AG09309 (cell line): ENCODE results near the gene RBMS3.

Experiments used
- DNase-seq: peaks from one replicate; pipeline ENCODE4 v3.0.0-alpha.2; 2010; ENCODE audit warnings: low read depth
- H3K4me3 ChIP-seq: 2 replicates; pipeline ENCODE4 v1.5.1; 2011; ENCODE audit warnings: mild to moderate bottlenecking, low read depth, low read length, moderate library complexity; ENCODE audit not compliant: control insufficient read depth
- TF ChIP-seq, protein P1 (sequence below): IDR thresholded peaks from 2 replicates; pipeline ENCODE4 v1.5.1; 2011; ENCODE audit warnings: mild to moderate bottlenecking, low read depth, low read length, inconsistent platforms; ENCODE audit not compliant: insufficient read depth, control insufficient read depth; ENCODE audit errors: missing control alignments

The RBMS3 gene

DNA sequence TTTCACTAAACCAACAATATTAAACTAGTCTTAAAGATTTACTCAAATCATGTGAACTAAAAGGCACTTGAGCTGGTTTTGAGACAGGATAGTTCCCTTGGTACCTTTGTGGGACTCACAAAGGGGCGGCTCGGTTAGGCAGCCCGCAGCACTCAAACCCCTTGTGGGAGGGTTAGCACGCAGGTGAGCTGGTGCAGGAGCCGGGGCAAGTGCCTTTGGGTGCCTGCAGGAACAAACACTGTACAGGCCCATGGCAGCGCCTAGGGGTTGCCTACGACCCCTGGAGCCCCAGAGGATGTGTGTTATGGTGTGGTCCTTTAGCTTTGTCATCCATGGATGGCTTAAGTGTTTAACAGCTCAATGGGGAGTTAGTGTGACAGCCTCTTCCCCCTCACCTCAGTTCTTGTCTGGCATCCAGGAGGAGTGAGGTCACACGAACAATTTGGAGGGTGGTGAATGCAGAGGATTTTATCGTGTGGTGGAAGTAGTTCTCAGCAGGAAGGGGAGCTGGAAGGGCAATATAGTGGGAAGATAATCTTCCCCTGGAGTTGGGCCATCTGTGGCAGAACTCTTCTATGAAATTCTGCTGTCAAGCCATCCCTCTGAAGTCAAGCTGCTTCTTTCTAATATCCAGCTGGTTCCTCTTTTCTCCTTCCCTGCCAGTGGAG, 470.9 kb downstream of the RBMS3 start:
- TF ChIP-seq, protein P1, sequence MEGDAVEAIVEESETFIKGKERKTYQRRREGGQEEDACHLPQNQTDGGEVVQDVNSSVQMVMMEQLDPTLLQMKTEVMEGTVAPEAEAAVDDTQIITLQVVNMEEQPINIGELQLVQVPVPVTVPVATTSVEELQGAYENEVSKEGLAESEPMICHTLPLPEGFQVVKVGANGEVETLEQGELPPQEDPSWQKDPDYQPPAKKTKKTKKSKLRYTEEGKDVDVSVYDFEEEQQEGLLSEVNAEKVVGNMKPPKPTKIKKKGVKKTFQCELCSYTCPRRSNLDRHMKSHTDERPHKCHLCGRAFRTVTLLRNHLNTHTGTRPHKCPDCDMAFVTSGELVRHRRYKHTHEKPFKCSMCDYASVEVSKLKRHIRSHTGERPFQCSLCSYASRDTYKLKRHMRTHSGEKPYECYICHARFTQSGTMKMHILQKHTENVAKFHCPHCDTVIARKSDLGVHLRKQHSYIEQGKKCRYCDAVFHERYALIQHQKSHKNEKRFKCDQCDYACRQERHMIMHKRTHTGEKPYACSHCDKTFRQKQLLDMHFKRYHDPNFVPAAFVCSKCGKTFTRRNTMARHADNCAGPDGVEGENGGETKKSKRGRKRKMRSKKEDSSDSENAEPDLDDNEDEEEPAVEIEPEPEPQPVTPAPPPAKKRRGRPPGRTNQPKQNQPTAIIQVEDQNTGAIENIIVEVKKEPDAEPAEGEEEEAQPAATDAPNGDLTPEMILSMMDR = no peak
- DNase-seq = no peak
- no peak overlapping the region for H3K4me3 ChIP-seq

DNA sequence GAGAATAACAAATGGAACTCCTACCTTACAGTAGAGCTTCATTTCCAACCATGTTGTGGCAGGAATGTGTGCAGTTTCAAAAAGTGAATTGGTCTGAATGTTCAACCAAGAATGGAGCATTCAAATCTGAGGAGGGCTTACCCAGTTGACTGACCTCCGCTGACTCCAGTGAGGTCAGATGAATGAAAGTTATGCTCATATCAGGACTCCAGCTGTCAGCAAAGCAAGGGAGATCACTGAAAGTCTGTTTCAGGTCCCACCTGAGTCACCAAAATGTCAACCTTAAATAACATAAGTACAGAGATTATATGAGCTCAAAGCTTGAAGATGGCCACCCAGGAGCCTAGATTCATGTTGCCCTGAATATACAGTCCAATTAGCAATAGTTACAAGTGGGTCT, 473.5 kb downstream of the RBMS3 start:
- DNase-seq = no peak
- TF ChIP-seq, protein P1 = no peak
- no peak overlapping the region for H3K4me3 ChIP-seq

DNA sequence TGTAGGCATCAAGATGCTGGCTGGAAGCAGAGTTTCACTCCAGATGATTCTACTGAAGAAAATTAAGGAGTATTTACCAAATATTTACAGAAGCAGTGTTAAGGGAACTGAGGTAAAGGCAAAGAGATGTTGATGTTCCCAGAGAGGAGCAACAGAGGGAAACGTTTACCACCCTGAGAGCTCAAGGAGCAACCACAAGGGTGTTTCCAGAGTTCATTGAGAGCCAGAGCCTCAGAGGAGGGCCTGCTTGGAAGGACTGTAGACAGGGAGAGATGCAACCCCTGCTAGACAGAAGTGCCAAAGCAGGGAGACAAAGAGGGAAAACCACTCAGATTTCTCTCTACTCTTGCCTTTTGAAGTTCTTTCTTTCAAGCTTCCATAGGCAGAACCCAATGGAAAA, 474.5 kb downstream of the RBMS3 start:
- DNase-seq = no peak
- no peak overlapping the region for H3K4me3 ChIP-seq
- TF ChIP-seq, protein P1 = no peak

DNA sequence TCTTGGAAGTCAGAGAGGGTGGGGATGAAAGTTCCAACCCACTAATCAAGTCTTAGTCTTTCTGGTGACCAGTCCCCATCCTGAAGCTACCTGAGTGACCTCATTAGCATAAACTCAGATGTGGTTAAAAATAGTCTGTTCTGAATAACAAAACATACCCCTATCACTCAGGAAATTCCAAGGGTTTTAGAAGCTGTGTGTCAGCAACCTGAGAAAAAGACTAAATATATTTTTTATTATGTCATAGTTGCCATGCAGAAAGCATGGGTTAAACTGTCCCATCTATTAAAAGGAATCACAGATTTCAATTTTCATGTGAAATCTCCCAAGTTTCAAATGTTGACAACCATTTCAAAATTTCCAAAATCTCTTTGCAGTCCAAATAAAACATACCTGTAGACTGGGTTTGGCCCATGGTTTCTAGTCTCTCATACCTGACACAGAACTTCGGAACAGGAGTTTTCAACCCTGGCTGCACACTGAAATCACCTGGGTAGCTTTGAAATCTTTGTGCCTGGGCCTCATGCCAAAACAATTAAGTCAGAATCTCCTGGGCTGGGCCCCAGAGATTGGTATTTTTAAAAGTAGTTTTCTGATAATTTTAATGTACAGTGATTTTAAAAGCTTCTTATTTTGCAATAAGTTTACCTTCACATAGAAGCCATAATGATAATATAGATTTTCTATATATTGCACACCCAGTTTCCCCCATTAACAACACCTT, 476.3 kb downstream of the RBMS3 start:
- TF ChIP-seq, protein P1 = no peak
- H3K4me3 ChIP-seq = no peak overlapping the region
- no peak for DNase-seq

DNA sequence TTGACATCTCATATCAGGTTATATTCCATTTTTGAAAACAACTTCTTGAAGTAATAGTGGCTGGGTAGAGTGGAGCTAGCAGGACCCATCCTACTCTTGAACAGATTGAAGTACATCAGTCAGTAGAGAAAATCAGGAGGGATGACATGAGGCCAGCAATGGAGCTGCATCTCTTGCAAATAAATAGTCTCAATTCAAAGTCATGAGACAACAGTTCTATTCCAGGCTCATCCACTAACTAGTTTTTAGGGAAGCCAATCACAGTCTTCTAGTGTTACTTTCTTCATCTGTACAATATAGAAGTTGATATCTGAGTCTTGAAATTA, 477.2 kb downstream of the RBMS3 start:
- DNase-seq = no peak

DNA sequence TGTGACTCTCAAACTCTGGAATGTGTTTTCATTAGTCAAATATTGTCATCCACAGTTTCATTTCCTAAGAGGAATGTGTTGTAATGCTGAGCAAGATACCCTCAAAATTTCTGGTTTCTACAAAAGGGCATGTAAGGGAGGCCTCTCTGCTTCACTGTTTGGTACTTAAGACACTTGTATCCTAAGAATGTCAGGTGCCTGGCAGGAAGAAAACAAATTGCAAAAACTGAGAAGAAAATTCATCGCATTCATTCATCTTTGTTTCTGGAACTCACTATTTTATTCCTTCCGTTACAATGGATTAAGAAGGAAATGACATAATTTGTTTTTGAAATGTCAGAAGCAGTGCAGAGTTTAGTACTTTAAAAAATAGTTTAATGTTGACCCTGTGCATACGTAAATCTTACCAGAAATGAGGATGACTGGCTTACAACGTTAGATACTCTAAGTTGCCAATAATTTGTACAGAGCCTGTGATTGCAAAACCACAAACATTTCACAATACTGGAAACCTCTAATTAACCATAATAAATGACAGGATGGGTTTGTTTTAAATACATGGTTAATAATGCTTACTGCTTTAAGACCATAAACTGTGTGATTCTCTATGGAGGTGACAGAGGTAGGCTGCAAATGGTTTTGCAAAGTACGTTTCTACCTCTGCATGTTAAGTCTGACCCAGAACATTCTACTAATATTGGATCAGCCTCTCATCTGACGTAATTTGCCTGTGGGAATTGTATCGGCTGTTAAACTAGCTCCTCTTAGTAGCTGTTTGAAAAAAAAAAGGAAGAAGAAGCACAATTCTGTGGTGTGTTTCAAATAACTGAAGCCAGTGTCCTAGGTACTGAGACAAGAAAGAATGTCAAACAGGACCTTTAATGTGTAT, 477.8 kb downstream of the RBMS3 start:
- H3K4me3 ChIP-seq = no peak overlapping the region
- DNase-seq = peak; percentile 80
- TF ChIP-seq, protein P1 = no peak

More for the DNA sequence above, 477.2 kb downstream of the RBMS3 start:
- TF ChIP-seq, protein P1 = no peak
- no peak overlapping the region for H3K4me3 ChIP-seq
